ENCODE measurements around the gene RIMS4. TPM values are rescaled to one million over a fixed set of nuclear protein-coding genes. Genes with fewer than 3 reads are reported as not detected.

The RIMS4 gene
- total and polyA plus RNA-seq, 2 of the 8 experiments (the other 6 are each of a cell fraction or from before 2014, with no cell fraction given), result 13.3 to 44.2 TPM

GRCh38 chr20:44770484-44771171 is 39.7 kb downstream of the RIMS4 start:
- Histone ChIP-seq H3K9ac (replicated peaks in 1 of 4; ENCODE audit: extremely low read depth in 1 of 4, low read depth in 3 of 4, low read length in 3 of 4) (no peak overlapping the region), H2BK12ac (ENCODE audit: low read depth, low read length) (no peak overlapping the region), H2BK15ac (ENCODE audit: low read length) (no peak overlapping the region), H2BK5ac (ENCODE audit: low read depth, low read length) (no peak overlapping the region), H3K79me1 (ENCODE audit: low read depth, low read length) (no peaks in the 10 kb centered on the region; the same call in 1 of the 2 replicates), H3K18ac (ENCODE audit: extremely low read depth, low read length) (no peak overlapping the region), H4K8ac (ENCODE audit: extremely low read depth, insufficient read depth, low read length) (no peak overlapping the region), H2AFZ (ENCODE audit: low read length) (no peak overlapping the region), H3K36me3 (ENCODE audit: control insufficient read depth in 2 of 4, insufficient read depth in 4 of 4, low read length in 3 of 4) (no peaks in the 10 kb centered on the region; a peak in 1 of 8 replicates), H3K27ac (ENCODE audit: low read depth, low read length) (no peak overlapping the region), H3K4ac (replicated peaks; ENCODE audit: insufficient read length, low read depth, low read length) (no peak overlapping the region), H3K4me3 (ENCODE audit: extremely low read depth in 1 of 4, insufficient read depth in 2 of 4, low read depth in 3 of 4, low read length in 4 of 4) (no peak overlapping the region), H3K23me2 (ENCODE audit: low read depth, low read length) (no peaks in the 10 kb centered on the region), H3K56ac (replicated peaks; ENCODE audit: insufficient read length, low read depth, low read length) (no peak overlapping the region), H4K91ac (replicated peaks; ENCODE audit: insufficient read length, low read length) (no peak overlapping the region), H4K5ac (ENCODE audit: insufficient read length, low read depth, low read length) (no peak overlapping the region), H2AK5ac (ENCODE audit: low read depth, low read length) (no peak overlapping the region), H2BK20ac (ENCODE audit: low read length) (no peak overlapping the region), H3K14ac (ENCODE audit: insufficient read length) (no peak overlapping the region), H2BK120ac (replicated peaks; ENCODE audit: low read depth, low read length) (no peak overlapping the region), H3K79me2 (ENCODE audit: control insufficient read depth in 1 of 2, insufficient read depth in 2 of 2, low read length in 2 of 2) (no peaks in the 10 kb centered on the region; a peak in 1 of 4 replicates), H3K4me1 (replicated peaks in 1 of 4; ENCODE audit: control insufficient read depth in 3 of 4, insufficient read depth in 4 of 4, low read length in 3 of 4) (peaks cover 0 to 3% (median 0%) of the 10 kb centered on the region in 4 experiments; a peak in 4 of 7 replicates), H4K20me1 (replicated peaks in 1 of 2; ENCODE audit: control insufficient read depth in 1 of 2, insufficient read depth in 2 of 2, low read length in 2 of 2) (peaks cover 5 to 13% of the 10 kb centered on the region in 2 experiments), H3K27me3 (replicated peaks in 1 of 4; ENCODE audit: control insufficient read depth in 3 of 4, extremely low read depth in 1 of 4, insufficient read depth in 3 of 4, low read length in 3 of 4) (no peaks in the 10 kb centered on the region), H3K23ac (ENCODE audit: insufficient read length) (no peak overlapping the region), H3K4me2 (ENCODE audit: insufficient read depth in 1 of 2, low read depth in 2 of 2, low read length in 2 of 2) (no peak overlapping the region), H3K9me3 (ENCODE audit: insufficient read depth in 2 of 2, low read depth in 1 of 2, low read length in 1 of 2) (no peaks in the 10 kb centered on the region)
- 84% methylated on average over 11 of the region's 11 CpGs; no CpG with 5 or more reads in 1 of the 2 experiments for WGBS, 2 experiments (ENCODE audit: extremely low coverage in 1 of 2, insufficient coverage in 1 of 2, insufficient read length in 1 of 2, insufficient replicate concordance in 2 of 2, low coverage in 1 of 2, low lambda C conversion rate in 2 of 2, missing lambda C conversion rate in 1 of 2)
- no peak for FAIRE-seq
- CTCF ChIA-PET (ENCODE audit: partially characterized antibody), result interaction anchor here (1.0 to 17.1 kb wide), 4 partner anchors 12 to 23 kb away, joined by 3 to 256 read pairs (median 4); partner anchors contain the start of gene KCNK15
- DNase-seq (ENCODE audit: low read depth in 1 of 2, low spot score in 2 of 2), result no peak
- TF ChIP-seq KDM1A (IDR thresholded peaks at IDR 0.05; ENCODE audit: borderline replicate concordance, low read length) (peak; percentile 83), ASH2L (IDR thresholded peaks at IDR 0.05; ENCODE audit: low read length) (no peak)
- POLR2A ChIA-PET (ENCODE audit: partially characterized antibody), result interaction anchor here (1.2 to 1.3 kb wide), 2 partner anchors 14 to 23 kb away, joined by 3 to 4 read pairs; no protein-coding TSS in a partner anchor

Data from H1 (cell line).